HG03342 (cell line): ENCODE measurements around the gene TTLL10.
"Not testable (repeated sequence)": the region's sequence is repeated elsewhere in the genome, so short reads cannot be mapped to it uniquely, and the experiment has no call there.

ENCODE experiments used
- ATAC-seq: cut with Tn5 transposase; IDR thresholded peaks from one replicate; pipeline ENCODE4 v1.9.1; 2021; ENCODE audit warnings: mild to moderate bottlenecking, moderate library complexity; ENCODE audit not compliant: unreplicated experiment

TTLL10 gene

GRCh38 chr1:1170215-1171091 lies 3.2 kb upstream of the TTLL10 start:
- ATAC-seq, result no peak

- ATAC-seq, result no peak
Observed at GRCh38 chr1:1171161-1171545, 2.5 kb upstream of the TTLL10 start.

DNA sequence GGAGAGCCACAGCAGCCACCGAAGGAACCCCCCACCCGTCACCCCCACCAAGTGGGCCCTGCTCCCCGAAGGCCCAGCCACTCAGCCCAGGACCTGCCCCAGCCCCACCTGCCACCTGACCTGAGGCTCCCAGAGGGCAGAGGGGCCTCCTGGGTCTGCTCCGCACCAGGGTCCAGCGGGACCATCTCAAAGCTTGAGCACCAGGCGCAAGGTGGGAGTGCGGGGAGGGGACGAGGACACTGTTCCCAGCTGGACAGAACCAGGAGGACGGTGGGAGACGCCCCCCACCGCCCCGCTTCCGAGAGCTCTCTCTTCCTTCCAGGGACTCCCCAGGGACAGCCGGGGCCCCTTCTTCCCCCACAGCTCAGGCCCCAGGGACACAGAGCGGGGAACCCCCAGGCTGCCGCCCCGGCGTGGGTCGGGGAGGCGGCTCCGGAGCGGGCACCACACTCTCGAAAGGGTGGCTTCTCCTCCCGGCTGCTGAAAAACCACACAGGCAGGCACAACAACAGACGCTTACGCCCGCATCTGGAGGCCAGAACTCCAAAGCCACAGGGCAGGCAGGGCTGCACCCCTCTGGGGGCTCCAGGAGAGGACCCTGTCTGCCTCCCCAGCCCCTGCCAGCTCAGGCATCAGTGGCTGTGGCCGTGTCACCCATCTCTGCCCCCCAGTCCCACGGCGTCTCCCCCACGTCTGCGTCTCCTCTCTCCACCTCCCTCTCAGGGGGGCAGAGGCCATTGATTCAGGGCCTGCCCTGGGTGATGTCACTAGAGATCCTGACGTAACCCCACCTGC lies 1.9 kb upstream of the TTLL10 start:
- ATAC-seq, result no peak

DNA sequence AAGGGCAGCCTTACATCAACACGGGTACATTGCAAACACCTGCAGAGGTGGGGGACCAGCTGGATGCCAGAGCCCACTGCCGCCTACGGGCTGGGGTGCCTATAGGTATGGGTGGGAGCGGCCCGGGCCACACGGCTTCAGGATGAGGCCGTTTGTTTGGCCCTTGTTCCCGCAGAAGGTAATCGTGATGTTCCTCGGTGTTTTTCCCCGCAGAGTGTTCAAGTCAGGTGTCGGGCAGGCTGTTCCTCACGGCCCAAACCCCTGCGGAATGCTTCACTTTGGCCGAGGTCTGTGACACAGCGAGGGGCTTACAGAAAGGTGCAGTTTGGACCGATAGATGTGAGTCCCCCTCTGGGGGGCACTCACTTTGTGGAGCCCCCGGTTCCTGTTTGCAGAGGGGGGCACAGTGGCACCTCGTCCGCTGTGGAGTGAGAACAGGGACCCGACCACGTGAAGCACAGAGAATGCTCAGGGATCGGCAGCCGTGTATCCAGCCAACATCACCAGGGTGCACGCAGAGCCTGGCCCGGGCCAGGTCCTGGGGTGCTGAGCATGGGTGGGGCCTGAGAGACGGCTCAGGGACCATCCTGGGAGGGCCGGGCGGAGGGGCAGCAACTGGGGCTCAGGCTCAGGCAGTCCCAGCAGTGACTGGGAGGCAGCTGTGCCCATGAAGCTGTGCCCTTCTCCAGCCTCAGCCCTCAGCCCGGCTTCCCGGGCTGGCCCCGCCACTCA lies 453 bp upstream of the TTLL10 start:
- ATAC-seq, result no peak

GRCh38 chr1:1175221-1176062 lies 1.8 kb downstream of the TTLL10 start:
- no peak for ATAC-seq

DNA sequence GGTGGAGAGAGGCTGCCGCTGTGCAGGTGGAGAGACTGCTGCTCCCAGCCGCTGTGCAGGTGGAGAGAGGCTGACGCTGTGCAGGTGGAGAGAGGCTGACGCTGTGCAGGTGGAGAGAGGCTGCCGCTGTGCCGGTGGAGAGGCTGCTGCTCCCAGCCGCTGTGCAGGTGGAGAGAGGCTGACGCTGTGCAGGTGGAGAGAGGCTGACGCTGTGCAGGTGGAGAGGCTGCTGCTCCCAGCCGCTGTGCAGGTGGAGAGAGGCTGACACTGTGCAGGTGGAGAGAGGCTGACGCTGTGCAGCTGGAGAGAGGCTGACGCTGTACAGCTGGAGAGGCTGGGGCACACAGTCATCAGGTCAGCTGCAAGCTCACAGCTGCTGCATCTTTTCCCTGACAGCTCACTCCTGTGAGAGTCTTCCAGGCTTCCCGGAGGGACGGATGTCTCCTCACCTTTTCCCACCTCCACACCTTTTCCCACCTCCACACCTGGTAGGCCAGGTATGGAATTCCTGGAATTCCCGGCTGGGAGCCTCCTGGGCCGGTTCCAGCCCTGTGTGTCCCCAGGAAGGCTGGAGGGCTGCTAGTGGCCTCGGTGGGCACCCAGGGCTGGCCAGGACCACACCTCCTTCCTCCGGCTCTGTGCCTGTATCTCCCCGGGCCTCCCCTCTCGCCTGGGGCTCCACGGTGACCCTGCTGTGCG lies 2.5 kb downstream of the TTLL10 start:
- ATAC-seq, result not testable (repeated sequence)

- ATAC-seq, result no peak
Observed at GRCh38 chr1:1176931-1177330, 3.3 kb downstream of the TTLL10 start.

DNA sequence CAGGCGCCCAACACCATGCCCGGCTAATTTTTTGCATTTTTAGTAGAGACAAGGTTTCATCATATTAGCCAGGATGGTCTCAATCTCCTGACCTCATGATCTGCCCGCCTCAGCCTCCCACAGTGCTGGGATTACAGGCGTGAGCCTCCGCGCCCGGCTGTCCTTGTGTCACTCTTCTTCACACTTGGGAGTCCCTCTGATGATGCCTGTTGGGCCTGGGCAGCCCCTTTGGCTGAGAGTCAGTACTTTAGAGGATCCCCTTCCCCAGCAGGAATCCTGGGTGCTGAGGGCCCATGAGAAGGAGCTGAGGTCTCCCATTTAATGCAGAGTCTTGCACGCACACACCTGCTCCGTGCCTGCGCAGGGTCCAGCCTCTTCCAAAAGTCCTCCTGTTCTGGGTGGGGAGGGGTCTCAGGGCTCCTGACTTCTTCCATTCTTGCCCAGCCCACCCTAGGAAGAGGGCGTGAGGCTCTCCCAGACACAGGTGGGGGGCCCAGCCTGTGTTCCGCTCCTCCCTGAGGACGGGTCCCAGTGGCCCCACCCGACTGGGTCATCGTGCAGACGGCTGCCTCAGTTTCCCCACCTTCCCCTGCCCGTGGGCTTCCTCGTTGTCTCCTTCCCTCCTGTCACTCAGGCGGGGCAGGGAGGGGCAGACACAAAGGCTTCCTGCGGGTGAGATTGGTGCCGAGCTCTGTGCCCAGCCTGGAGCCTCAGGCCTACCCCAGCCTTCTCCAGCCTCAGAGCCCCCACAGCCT lies 3.9 kb downstream of the TTLL10 start:
- no peak for ATAC-seq

DNA sequence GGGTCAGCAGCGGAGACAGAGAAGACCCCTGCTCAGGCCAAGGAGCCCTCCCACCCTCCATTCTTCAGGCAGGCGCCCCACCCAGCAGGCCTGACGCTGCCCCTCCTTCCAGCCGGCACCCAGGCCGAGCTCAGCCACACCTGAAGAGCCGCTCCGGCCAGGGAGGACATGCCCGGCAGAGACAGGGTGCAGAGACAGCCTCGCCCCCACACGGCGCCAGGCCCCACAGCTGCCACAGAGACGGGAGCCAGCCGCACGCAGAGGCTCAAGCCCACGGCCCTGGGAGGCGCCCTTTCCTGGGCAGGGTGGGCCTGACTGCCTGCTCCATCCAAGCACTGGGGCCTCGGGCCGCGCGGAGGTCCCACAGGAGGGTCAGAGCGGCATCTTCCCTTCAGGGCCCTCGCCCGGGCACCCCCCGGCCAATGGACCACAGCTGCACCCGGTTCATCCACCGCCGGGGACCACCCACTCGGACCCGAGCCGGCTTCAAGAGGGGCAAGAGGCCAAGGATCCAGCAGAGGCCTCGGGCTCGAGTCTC lies 5.2 kb downstream of the TTLL10 start:
- ATAC-seq, result no peak

GRCh38 chr1:1179346-1179982 lies 5.8 kb downstream of the TTLL10 start:
- no peak for ATAC-seq

GRCh38 chr1:1179983-1180861 lies 6.5 kb downstream of the TTLL10 start:
- ATAC-seq, result no peak

DNA sequence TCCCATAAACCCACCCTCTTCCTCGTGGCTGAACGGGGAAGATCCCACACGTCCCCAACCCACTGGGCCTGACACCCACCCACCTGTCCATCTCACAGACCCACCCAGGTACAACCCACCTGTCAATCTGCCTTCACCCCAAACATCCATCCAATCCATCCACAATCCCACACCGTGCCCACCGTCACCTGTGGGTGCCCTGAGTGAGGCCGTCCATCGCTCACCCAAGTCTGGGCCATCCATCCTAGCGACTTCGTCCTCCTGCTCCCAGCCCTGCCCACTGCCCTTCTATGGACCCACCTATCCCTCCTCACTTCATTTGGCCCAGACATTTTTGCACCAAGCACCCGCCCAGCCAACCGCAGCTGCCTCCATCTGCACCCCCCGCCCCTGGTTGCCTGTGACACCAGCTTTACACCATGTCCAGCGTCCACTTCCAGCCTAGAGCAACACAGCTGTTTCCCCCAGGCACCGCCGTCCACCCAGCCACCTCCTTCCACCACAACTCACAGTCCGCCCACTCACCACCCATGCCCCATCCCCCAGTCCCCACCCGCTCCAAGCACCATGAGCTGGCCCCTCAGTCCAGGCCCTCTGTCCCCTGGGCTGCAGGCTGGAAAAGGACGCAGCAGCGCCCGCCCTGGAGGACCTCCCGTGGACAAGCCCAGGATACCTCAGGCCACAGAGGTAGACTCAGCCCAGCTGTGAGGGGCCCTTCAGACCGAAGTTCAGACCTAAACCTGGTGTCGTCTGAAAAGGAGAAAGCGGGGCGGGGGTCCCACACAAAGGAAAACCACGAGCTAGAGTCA lies 7.7 kb downstream of the TTLL10 start:
- no peak for ATAC-seq

- no peak for ATAC-seq
Observed at GRCh38 chr1:1181938-1182410, 8.3 kb downstream of the TTLL10 start.

DNA sequence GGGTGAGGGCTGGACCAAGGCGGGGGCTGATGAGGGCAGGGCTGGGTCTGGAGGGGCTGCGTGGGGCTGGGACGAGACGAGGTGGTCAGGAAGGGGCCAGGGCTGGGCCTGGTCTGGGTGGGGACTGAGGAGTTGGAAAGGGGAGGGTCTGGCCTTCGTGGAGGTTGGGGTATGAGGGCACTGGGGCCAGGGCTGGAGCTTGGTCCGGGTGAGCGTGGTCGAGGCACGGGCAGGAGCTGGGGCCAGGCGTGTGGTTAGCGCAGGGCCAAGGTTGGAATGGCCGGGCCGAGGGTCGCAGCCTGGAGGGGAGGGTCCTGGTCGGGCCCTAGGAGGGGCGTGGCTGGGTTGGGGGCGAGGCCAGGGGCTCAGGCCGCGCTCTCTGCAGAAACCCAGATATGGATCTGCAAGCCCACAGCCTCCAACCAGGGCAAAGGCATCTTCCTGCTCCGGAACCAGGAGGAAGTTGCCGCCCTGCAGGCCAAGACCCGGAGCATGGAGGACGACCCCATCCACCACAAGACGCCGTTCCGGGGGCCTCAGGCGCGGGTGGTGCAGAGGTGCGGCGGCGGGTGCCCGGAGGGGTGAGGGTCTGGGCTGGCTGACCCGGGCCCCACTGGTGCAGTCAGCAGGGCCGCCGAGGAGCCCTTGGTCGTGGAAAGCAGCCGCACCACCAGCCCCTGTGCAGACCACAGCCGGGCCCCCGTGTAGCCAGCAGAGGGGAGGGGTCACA lies 9.0 kb downstream of the TTLL10 start:
- ATAC-seq, result no peak

- ATAC-seq, result no peak
Observed at GRCh38 chr1:1183221-1183747, 9.6 kb downstream of the TTLL10 start.
